Testis (tissue), 2 donors: ENCODE results near the gene GJA5.

Experiments
- POLR2A ChIP-seq: fragments of 450-650 bp; IDR thresholded peaks from one replicate; pipeline ENCODE4 v1.6.1; 2017; ENCODE audit warnings: antibody characterized with exemption, mild to moderate bottlenecking, moderate library complexity
- TF ChIP-seq, protein P1 (sequence below), 3 experiments: fragments of 450-650 bp in 2 of 3; fragments of 200-600 bp in 1 of 3; sonication (generic) in 1 of 3; IDR thresholded peaks; one replicate each; pipeline ENCODE4 v1.5.1; 2016 to 2019; ENCODE audit warnings: antibody characterized with exemption in 3 of 3, mild to moderate bottlenecking in 2 of 3, moderate library complexity in 1 of 3

DNA sequence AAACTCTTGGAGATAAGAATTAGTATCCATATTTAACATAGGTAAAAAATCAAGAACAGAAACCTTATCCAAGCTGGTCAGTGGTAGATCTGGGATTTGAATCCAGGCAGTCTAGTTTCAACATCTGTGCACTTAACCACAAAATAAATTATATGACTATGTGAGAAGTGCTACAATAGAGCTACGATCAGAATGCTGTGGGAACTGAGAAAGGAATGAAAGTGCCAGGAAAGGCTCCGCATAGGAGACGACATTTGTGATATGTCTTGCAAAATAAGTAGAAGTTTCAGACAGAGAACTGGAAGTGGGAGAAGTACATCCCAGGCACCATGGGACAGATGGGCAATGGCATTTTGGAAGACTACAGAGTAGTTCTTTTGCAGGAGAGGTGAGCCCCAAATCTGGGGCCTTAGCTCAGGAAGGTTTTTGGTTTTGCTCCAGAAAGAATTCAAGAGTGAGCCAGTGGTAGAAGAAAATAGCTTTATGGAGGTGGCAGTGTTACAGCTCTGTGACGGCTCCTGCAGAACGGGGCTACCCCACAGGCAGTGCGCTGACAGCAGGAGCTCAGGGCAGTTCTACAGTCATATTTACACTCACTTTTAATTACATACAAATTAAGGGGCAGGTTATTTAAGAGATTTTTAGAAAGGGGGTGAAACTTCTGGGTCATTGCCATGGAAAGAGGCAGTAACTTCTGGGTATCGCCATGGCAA is 25.5 kb upstream of the GJA5 start:
- TF ChIP-seq, protein P1, sequence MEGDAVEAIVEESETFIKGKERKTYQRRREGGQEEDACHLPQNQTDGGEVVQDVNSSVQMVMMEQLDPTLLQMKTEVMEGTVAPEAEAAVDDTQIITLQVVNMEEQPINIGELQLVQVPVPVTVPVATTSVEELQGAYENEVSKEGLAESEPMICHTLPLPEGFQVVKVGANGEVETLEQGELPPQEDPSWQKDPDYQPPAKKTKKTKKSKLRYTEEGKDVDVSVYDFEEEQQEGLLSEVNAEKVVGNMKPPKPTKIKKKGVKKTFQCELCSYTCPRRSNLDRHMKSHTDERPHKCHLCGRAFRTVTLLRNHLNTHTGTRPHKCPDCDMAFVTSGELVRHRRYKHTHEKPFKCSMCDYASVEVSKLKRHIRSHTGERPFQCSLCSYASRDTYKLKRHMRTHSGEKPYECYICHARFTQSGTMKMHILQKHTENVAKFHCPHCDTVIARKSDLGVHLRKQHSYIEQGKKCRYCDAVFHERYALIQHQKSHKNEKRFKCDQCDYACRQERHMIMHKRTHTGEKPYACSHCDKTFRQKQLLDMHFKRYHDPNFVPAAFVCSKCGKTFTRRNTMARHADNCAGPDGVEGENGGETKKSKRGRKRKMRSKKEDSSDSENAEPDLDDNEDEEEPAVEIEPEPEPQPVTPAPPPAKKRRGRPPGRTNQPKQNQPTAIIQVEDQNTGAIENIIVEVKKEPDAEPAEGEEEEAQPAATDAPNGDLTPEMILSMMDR (IDR thresholded peaks at IDR 0.05) = no peak
- no peak for TF ChIP-seq POLR2A
